NCI-H1048 (cell line): ENCODE results near the gene KIFC1.

Source experiments
- DNase-seq: peaks from one replicate; lab custom pipeline; 2025; lab: John Stamatoyannopoulos, UW

KIFC1 gene

DNA sequence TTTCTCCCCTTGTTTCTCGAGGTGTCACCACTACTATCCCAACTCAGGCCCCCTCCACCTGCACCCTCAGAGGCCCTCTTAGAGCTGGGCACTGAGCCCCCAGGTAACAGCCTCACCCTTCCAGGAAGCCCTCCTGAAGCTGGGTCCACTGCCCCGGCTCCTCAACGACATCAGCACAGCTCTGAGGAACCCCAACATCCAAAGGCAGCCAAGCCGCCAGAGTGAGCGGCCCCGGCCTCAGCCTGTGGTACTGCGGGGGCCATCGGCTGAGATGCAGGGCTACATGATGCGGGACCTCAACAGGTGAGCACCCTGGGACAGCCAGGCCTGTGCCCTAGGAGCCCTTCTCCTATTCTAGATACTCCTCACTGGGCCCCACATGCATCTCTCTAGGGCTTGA lies 49.8 kb downstream of the KIFC1 start:
- DNase-seq = no peak

DNA sequence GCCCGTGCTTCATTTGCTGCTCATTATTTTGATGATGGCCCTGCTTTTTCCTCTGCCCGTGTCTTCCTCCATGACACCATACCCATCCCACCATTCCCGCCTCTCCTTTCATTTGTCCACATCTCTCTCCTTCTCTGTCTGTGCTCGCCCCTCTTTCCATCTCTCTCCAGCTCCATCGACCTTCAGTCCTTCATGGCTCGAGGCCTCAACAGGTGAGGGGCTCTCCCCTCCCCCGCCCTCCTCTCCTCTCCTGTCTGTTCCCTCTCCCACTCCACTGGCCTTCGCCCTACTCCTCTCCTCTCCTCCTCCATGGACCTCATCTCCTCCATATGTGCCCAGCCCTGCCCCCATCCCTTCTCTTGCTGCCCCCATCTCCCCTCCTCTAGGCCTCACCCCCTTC lies 50.7 kb downstream of the KIFC1 start:
- DNase-seq = no peak

DNA sequence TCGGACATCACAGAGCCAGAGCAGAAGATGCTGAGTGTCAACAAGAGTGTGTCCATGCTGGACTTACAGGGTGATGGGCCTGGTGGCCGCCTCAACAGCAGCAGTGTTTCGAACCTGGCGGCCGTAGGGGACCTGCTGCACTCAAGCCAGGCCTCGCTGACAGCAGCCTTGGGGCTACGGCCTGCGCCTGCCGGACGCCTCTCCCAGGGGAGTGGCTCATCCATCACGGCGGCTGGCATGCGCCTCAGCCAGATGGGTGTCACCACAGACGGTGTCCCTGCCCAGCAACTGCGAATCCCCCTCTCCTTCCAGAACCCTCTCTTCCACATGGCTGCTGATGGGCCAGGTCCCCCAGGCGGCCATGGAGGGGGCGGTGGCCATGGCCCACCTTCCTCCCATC lies 51.4 kb downstream of the KIFC1 start:
- no peak for DNase-seq

DNA sequence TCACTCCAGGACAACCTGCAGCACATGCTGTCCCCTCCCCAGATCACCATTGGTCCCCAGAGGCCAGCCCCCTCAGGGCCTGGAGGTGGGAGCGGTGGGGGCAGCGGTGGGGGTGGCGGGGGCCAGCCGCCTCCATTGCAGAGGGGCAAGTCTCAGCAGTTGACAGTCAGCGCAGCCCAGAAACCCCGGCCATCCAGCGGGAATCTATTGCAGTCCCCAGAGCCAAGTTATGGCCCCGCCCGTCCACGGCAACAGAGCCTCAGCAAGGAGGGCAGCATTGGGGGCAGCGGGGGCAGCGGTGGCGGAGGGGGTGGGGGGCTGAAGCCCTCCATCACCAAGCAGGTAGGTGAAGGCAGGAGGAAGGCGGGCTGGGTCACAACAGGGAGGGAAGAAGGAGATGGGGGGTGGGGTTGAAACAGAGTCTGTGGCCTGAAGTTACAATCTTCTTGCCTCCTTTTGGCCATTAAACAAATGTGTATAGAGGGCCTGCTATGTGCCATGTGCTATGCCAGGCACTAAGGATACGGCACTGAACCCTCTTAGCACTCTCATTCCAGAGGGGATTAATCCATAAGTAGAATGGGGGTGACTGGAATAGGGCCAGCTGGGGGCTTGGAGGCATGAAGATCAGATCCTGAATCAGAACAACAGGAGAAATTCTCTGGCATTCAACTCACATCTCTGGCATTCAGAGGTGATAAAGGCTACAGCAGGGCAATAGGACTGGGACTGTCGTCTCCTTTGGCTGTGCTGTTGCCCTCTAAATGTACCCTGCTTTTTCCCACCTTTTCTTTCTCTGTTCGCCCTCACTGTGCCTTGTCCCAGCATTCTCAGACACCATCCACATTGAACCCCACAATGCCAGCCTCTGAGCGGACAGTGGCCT lies 52.2 kb downstream of the KIFC1 start:
- no peak for DNase-seq

DNA sequence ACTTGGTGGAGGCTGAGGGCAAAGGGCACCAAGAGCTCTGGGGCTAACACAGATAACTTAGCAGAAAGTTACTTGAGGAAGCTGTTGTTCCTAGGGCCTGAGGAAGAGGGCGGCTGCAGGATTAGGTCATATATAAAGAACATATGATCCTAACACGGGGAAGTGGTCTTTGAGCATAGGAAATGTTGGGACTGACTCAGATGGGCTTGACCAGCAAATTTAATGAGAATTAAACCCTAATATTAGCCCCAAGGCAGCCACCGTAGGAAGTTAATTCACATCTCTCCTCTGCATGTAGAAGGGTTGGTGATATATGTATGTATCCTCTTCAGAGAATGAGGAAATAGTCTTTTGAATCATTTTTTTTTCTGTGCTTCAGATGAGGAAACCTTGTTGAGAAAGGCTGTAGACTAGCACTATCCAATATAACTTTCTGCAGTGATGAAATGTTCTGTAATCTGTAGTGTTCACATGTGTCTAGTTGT lies 53.5 kb downstream of the KIFC1 start:
- DNase-seq = no peak

DNA sequence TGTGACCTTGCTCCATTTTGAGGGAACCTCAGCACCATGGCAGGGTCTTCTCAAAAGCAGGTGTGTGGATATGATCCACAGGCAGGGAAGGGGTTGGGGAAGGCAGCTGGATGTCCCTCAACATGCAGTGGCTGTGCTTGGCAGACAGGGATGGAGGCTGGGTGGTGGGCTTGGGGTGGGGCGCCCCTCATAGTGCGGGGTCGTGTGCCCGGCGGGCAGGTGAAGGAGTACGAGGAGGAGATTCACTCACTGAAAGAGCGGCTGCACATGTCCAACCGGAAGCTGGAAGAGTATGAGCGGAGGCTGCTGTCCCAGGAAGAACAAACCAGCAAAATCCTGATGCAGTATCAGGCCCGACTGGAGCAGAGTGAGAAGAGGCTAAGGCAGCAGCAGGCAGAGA lies 54.7 kb downstream of the KIFC1 start:
- no peak for DNase-seq

DNA sequence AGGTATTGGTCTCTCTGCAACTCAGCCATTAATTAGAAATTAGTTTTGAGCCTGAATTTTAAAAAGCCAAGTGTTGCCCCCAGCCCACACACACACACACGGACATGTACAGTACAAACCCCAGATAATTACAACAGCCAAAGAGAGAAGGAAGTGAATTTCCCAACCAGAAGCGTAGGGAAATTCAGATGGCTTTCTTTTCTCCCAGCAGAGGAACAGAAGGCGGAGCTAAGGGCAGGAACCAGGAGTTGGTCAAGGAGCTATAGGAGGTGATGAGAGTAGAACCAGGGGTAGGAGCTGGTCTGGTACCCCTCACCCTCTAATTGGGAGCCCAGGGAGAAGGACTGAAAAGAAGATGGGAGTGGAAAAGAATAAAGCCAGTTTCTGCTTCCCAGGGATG lies 58.8 kb downstream of the KIFC1 start:
- no peak for DNase-seq

DNA sequence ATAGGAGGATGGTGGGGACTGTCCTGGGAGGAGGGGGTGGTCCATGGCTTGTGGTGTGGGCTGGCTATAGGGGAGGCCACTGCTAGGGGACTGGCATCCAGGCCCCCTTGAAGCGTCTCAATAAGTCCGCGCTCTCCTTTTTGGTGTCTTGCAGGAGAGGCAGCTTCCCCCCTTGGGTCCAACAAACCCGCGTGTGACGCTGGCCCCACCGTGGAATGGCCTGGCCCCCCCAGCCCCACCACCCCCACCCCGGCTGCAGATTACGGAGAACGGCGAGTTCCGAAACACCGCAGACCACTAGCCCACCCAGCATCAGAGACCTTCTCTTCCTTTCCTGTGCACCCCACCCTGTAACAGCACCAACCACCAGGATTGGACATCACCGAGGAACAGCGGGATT lies 60.0 kb downstream of the KIFC1 start:
- DNase-seq = no peak

DNA sequence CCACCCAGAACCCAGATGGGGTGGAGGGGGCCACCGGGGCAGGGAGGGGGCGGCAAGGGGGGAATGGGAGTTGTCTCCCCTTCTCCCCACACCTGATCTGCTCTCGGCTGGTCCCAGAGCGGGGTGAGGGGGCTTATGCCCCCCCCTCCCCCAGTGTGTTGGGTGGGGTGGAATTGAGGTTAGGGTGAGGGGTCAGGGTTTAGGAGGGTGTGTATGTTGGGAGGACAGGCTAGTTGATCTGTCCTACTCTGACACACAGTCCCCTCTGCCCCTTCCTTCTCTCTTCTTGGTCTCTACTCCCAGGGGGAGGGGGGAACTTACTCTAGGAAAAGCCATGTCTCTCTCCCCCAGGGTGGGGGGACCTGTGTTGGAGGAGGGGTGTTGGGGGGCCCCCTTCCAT lies 60.9 kb downstream of the KIFC1 start:
- DNase-seq = no peak

DNA sequence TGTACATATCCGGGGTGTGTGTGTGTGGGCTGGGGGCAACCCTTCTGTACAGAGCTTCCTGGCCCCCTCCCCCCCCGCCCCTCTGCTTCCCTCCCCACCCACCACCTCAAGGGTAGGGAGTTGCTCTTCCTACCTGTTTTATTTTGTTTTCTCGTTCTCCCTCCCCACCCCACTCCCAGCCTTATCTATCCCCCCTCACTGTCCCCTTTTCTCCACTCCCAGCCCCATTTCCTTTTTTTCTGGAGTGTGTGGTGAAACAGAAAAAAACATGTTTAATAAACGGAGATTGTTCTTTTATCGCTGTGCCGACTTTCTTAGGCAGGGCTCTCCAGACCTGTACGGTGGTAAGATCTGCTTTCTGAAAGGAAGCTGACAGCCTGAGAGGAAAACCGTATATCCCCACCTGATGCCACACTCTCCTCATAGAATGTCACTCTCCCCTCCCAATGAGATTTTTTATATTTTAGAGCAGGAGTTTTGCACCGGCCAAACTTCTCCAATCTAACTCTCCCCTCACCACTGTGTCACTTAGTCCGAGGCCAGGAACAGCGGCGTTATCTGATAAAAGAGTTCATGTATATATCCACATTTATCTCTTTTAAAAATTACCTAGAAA lies 61.9 kb downstream of the KIFC1 start:
- no peak for DNase-seq

DNA sequence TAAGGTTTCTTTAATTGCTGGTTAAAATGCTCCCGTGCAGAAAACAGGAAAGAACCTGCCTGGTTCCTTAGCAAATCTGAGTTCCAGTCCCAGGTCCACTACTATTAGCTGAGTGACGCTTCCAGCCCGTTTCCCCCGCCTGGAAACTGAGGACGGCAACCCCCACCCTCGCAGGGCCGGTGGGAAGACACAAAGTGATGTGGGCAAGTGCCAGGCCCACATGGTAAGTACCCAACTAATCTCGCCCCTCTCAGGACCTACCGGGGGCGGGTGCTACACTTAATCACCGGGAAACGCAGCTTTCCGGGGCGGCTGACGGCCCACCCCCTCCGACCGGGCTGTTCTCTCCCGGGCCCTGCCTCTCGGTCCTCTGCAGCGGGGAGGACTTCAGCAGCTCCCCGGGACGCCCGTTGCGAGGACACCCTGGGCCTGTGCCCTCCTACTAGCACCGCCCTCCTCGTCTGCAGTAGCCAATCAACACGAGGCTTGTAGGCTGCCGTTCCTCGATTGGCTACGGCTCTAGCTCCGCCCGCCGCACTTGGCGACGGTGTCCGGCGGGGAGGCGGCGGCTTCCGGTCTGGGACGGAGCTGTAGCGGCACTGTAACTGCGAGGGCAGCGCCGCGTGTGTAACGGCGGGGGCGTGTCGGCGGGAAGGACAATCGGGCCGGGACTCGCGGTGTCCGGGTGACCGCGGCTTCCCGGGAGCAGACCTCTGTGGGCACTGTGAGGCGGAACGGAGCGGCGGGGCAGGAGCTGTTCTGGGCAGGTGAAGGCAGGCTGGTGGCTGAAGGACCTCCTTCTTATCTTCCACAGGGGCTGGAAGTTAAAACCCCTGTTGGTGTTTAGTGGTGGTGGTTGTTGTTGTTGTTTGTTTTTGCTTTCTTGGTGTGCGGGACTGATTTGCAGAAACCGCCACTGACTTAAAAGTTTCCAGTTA lies 62.7 kb downstream of the KIFC1 start, which contains the start of gene ZBTB9:
Gene ZBTB9 (plus strand): TSS at position 568 of the 938 bp plus-strand sequence. CDS start 525 bp downstream, outside the sequence.
- DNase-seq = peak; percentile 79

DNA sequence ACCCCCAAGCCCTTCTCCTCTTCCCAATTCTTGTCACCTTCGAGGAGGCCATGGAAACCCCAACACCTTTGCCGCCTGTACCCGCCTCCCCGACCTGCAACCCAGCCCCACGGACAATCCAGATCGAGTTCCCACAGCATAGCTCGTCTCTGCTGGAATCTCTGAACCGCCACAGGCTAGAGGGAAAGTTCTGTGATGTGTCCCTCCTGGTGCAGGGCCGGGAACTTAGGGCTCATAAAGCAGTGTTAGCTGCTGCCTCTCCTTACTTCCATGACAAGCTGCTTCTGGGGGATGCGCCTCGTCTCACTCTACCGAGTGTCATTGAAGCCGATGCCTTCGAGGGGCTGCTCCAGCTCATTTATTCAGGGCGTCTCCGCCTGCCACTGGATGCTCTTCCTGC lies 63.4 kb downstream of the KIFC1 start:
- no peak for DNase-seq

DNA sequence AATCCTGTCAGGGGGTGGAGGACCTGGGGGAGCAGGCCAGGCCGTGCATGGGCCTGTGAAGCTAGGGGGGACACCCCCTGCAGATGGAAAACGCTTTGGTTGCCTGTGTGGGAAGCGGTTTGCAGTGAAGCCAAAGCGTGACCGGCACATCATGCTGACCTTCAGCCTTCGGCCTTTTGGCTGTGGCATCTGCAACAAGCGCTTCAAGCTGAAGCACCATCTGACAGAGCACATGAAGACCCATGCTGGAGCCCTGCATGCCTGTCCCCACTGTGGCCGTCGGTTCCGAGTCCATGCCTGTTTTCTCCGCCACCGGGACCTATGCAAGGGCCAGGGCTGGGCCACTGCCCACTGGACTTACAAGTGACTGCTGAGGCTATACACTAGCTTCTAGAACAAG lies 64.5 kb downstream of the KIFC1 start:
- DNase-seq = no peak

DNA sequence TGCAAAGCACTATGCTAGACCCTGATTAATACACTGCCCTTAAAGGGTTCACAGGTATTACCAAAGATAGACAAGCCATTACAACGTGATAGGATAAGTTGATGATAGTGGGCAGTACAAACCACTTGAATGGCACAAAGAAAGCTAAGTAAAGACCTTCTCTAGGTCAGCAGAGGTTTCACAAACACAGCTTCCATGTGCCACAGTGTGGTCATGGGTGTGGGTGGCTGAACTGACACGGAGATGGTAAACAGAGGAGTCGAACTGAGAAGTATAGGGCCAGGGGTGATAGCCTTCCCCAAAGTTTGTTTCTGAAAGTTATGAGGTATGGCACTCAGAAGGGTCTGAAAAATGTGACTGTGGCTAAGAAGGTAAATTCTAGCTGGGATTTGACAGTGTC lies 67.1 kb downstream of the KIFC1 start:
- DNase-seq = no peak

DNA sequence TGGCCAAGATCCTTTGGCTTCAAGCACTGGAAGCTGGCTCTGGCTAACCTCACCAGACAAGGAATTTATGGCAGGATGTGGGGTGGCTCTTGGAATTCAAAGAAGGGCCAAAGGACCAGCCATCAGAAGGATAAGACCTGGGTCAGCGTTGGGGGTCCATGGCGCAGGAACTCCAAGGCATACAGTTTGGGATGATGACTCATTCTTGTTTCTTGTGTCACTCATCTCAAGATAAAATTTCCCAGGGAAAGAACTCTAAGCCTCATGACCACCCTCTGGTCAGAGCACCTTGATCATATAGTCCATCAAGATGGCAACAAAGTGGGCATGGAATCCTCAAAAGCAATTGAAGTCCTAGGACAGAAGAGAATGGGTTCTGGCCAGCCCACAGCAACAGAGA lies 67.6 kb downstream of the KIFC1 start:
- DNase-seq = no peak
